Esophagus muscularis mucosa (tissue), 3 donors: ENCODE data around the gene TM4SF1.

ENCODE experiments used
- POLR2A ChIP-seq: fragments of 450-650 bp; IDR thresholded peaks from one replicate; pipeline ENCODE4 v1.6.1; 2017; ENCODE audit warnings: antibody characterized with exemption, moderate library complexity, mild to moderate bottlenecking, low read depth
- POLR2AphosphoS5 ChIP-seq, 2 donors: sonication (generic); formaldehyde crosslinking; IDR thresholded peaks; one replicate each; pipeline ENCODE4 v1.6.1; 2017; ENCODE audit warnings: antibody characterized with exemption in 2 of 2
- TF ChIP-seq, protein P1 (sequence below), 3 experiments: fragments of 200-600 bp in 2 of 3; fragments of 450-650 bp in 1 of 3; sonication (generic) in 2 of 3; IDR thresholded peaks; one replicate each; pipeline ENCODE4 v1.5.1; 2017 to 2019; ENCODE audit warnings: antibody characterized with exemption in 3 of 3, mild to moderate bottlenecking in 2 of 3, moderate library complexity in 1 of 3

DNA sequence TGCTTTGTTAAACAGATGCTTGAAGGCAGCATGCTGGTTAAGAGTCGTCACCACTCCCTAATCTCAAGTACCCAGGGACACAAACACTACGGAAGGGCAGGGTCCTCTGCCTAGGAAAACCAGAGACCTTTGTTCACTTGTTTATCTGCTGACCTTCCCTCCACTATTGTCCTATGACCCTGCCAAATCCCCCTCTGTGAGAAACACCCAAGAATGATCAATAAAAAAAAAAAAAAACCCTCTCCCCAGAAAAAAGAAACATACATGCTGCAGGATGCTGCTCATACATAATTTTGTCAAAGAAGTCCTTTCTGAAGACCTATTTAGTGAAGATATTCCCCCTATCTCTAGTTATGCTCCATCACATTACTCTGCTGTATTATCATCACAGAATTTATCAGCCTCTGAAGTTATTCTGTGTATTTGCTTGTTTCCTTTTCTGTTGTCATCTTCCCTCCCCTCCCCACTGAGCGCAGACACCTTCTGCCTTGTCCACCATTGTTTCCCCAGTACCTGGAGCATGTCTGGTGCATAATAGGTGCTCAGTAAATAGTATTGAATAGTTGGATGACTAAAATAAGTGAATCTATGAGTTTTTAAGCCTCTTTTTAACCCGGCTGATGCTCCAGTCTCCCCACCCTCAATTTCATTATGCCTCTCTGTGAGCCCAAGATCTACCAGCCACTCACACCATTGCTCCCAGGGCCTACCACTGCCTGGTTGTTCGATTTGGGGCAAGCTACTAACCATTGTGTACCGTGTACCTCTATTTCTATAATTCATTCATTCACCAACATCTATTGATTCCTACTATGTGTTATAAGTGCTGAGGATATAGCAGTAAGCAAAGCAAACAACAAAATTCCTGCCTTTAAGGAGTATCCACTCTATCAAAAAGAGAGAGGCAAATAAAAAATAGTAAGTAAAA is 4.0 kb upstream of the TM4SF1 start:
- TF ChIP-seq POLR2A (no peak), POLR2AphosphoS5 (IDR thresholded peaks at IDR 0.05) (no peak)
- TF ChIP-seq, protein P1, sequence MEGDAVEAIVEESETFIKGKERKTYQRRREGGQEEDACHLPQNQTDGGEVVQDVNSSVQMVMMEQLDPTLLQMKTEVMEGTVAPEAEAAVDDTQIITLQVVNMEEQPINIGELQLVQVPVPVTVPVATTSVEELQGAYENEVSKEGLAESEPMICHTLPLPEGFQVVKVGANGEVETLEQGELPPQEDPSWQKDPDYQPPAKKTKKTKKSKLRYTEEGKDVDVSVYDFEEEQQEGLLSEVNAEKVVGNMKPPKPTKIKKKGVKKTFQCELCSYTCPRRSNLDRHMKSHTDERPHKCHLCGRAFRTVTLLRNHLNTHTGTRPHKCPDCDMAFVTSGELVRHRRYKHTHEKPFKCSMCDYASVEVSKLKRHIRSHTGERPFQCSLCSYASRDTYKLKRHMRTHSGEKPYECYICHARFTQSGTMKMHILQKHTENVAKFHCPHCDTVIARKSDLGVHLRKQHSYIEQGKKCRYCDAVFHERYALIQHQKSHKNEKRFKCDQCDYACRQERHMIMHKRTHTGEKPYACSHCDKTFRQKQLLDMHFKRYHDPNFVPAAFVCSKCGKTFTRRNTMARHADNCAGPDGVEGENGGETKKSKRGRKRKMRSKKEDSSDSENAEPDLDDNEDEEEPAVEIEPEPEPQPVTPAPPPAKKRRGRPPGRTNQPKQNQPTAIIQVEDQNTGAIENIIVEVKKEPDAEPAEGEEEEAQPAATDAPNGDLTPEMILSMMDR (IDR thresholded peaks at IDR 0.05): no peak
